Stomach (tissue), 9 donors: Measurements from ENCODE around the gene VWA5A. TPM values are rescaled to one million over a fixed set of nuclear protein-coding genes. Genes with fewer than 3 reads are reported as not detected.

Source experiments
- DNase-seq, 2 donors: peaks; one replicate each; pipeline versions ENCODE4 v3.0.0 to v3.0.0-alpha.2; 2013 to 2019
- H3K27ac ChIP-seq, 5 donors: fragments of 200-600 bp in 4 of 5; sonication (generic) in 4 of 5; one replicate each; pipeline ENCODE4 v1.5.1; 2013 to 2019; ENCODE audit warnings: mild to moderate bottlenecking in 1 of 5, moderate library complexity in 1 of 5
- H3K27me3 ChIP-seq, 3 donors: fragments of 200-600 bp; sonication (generic); one replicate each; pipeline ENCODE4 v1.5.1; 2017 to 2019; ENCODE audit warnings: mixed run types in 1 of 3
- H3K36me3 ChIP-seq, 4 donors: fragments of 200-600 bp; sonication (generic); 1 replicate in 3 of 4; 2 replicates in 1 of 4; pipeline ENCODE4 v1.5.1; 2016 to 2019
- H3K4me1 ChIP-seq, 4 donors: fragments of 200-600 bp; sonication (generic); one replicate each; pipeline ENCODE4 v1.5.1; 2016 to 2019
- H3K4me3 ChIP-seq, 4 donors: fragments of 200-600 bp; sonication (generic) in 3 of 4; one replicate each; pipeline ENCODE4 v1.5.1; 2016 to 2019; ENCODE audit warnings: mild to moderate bottlenecking in 1 of 4
- H3K9me3 ChIP-seq, 4 donors: fragments of 200-600 bp; sonication (generic); one replicate each; pipeline ENCODE4 v1.5.1; 2016 to 2019
- EP300 ChIP-seq: sonication (generic); formaldehyde crosslinking; IDR thresholded peaks from one replicate; pipeline ENCODE4 v1.6.1; 2017; ENCODE audit warnings: antibody characterized with exemption
- POLR2A ChIP-seq, 4 donors: fragments of 450-650 bp; IDR thresholded peaks; one replicate each; pipeline ENCODE4 v1.6.1; 2016; ENCODE audit warnings: antibody characterized with exemption in 4 of 4, control low read depth in 2 of 4, mild to moderate bottlenecking in 1 of 4, moderate library complexity in 1 of 4
- POLR2AphosphoS5 ChIP-seq, 3 donors: sonication (generic); formaldehyde crosslinking; IDR thresholded peaks; one replicate each; pipeline ENCODE4 v1.6.1; 2016; ENCODE audit warnings: antibody characterized with exemption in 3 of 3
- WGBS, 5 donors: extraction: QIAGEN DNeasy Blood & Tissue Kit in 3 of 5; methylation state at CpG; one replicate each; pipeline versions ENCODE4 v1.1.5 to v1.1.7; 2013 to 2018; 5-methylcytosine and 5-hydroxymethylcytosine counted together
- intact Hi-C: fragments of 100-400 bp; cut with DNase I; formaldehyde crosslinking; loops from one replicate; pipeline ENCODE4 v1.15.1; 2023; ENCODE audit warnings: low total_unique reads
- polyA plus RNA-seq, 3 donors: library from polyadenylated mRNA; stranded (reverse); fragments of 200-250 nt; gene quantifications; one replicate each; pipeline ENCODE4 v1.2.3, GENCODE V29; 2013
- total RNA-seq, 5 donors: library from RNA; depleted of rRNA; stranded (reverse); fragments of >200 nt; gene quantifications; one replicate each; pipeline versions ENCODE4 v1.1.0 to v1.2.3, GENCODE V29; 2014 to 2016
- TF ChIP-seq, protein P1 (sequence below), 7 experiments: fragments of 450-650 bp in 4 of 7; fragments of 200-600 bp in 3 of 7; sonication (generic) in 3 of 7; IDR thresholded peaks; one replicate each; pipeline ENCODE4 v1.5.1; 2016 to 2019; ENCODE audit warnings: antibody characterized with exemption in 7 of 7, control low read depth in 2 of 7, mild to moderate bottlenecking in 1 of 7
- donor health status: healthy with polysubstance abuse.
- donor health status: Bipolar disorder and iron deficiency.
- donor health status: healthy.

VWA5A gene
- total and polyA plus RNA-seq, 8 donors: 10.1 to 111 (median 29.3) TPM

DNA sequence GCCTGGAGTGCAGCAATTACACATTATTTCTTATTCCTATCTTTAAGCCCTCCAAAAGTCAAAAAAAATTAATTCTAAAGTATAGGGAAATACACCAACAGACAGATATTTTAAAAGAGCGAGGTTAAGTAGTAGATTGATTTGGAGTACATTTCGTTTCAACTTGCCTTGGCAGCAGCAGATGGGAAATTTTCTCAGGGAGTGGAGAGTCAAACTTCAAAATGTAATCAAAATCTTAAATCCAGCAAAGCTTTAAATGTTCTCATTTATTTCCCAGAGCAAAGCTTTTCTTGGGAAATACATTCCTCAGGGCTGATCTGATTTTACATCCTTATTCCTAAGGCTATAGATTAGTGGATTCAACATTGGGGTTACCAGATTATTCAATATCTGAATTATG, 21.9 kb upstream of the VWA5A start:
- Histone ChIP-seq H3K4me3 (no peak overlapping the region), H3K27me3 (peaks cover 0 to 10% (median 0%) of the 10 kb centered on the region in 3 donors), H3K36me3 (no peaks in the 10 kb centered on the region), H3K9me3 (no peaks in the 10 kb centered on the region), H3K4me1 (no peaks in the 10 kb centered on the region), H3K27ac (no peak overlapping the region)
- intact Hi-C loops: no loop called here
- DNase-seq: no peak
- TF ChIP-seq, protein P1, sequence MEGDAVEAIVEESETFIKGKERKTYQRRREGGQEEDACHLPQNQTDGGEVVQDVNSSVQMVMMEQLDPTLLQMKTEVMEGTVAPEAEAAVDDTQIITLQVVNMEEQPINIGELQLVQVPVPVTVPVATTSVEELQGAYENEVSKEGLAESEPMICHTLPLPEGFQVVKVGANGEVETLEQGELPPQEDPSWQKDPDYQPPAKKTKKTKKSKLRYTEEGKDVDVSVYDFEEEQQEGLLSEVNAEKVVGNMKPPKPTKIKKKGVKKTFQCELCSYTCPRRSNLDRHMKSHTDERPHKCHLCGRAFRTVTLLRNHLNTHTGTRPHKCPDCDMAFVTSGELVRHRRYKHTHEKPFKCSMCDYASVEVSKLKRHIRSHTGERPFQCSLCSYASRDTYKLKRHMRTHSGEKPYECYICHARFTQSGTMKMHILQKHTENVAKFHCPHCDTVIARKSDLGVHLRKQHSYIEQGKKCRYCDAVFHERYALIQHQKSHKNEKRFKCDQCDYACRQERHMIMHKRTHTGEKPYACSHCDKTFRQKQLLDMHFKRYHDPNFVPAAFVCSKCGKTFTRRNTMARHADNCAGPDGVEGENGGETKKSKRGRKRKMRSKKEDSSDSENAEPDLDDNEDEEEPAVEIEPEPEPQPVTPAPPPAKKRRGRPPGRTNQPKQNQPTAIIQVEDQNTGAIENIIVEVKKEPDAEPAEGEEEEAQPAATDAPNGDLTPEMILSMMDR (IDR thresholded peaks at IDR 0.05): no peak
- TF ChIP-seq EP300 (no peak), POLR2AphosphoS5 (IDR thresholded peaks at IDR 0.05) (no peak), POLR2A (IDR thresholded peaks at IDR 0.05) (no peak)
- 69 to 82% (median 81%) methylated on average over 2 of the region's 2 CpGs for WGBS, 5 donors

DNA sequence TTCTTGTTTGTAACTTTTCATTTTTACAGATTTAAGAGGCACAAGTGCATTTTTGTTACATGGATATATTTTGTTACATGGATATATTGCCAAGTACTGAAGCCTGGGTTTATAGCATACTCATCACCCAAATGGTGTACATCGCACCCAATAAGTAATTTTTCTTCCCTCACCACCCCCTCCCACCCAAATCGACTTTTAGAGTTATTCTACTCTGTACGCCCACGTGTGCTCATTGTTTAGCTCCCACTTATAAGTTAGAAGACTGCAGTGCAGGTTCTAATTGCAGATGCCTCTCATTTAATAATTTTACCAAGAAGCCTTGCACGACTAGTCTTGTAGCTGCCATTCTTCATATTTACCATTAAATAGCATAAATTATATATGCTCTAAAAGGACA, 20.5 kb upstream of the VWA5A start:
- H3K9me3 ChIP-seq: no peaks in the 10 kb centered on the region
- no peak for DNase-seq
- H3K4me3 ChIP-seq: no peak overlapping the region
- H3K27me3 ChIP-seq: peaks cover 0 to 10% (median 0%) of the 10 kb centered on the region in 3 donors
- 61 to 74% (median 72%) methylated on average over 5 of the region's 5 CpGs for WGBS, 5 donors
- no peak for TF ChIP-seq EP300
- no peak for TF ChIP-seq POLR2AphosphoS5 (IDR thresholded peaks at IDR 0.05)
- TF ChIP-seq, protein P1 (IDR thresholded peaks at IDR 0.05): no peak
- no peaks in the 10 kb centered on the region for H3K4me1 ChIP-seq
- no peak overlapping the region for H3K27ac ChIP-seq
- intact Hi-C loops: no loop called here
- no peaks in the 10 kb centered on the region for H3K36me3 ChIP-seq

DNA sequence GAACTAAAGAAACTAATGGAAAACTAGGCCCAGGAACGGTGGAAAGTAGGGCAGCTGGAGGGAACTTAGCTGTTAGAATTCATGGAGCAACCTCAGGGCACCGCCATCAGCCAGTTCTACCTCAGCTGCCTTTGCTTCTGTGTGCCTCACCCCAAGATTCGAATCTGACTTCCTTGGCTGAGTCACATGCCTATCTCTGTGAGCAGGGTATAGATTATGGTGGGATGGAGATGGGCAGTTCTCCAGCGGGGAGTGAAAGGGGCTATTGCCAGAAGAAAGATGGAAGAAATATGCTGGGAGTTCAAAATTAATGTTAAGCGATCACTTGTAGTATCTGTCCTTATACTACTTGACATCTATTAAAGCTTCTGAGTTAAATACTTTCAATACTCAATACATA, 18.9 kb upstream of the VWA5A start:
- Histone ChIP-seq H3K4me3 (no peak overlapping the region), H3K36me3 (no peaks in the 10 kb centered on the region), H3K9me3 (no peaks in the 10 kb centered on the region), H3K27ac (no peak overlapping the region), H3K27me3 (peaks cover 0 to 10% (median 0%) of the 10 kb centered on the region in 3 donors), H3K4me1 (no peaks in the 10 kb centered on the region)
- WGBS, 5 donors: 70 to 84% (median 79%) methylated on average over 5 of the region's 5 CpGs
- intact Hi-C loops: no loop called here
- no peak for DNase-seq
- TF ChIP-seq EP300 (no peak), POLR2A (IDR thresholded peaks at IDR 0.05) (no peak), POLR2AphosphoS5 (IDR thresholded peaks at IDR 0.05) (no peak)
- TF ChIP-seq, protein P1 (IDR thresholded peaks at IDR 0.05): no peak

DNA sequence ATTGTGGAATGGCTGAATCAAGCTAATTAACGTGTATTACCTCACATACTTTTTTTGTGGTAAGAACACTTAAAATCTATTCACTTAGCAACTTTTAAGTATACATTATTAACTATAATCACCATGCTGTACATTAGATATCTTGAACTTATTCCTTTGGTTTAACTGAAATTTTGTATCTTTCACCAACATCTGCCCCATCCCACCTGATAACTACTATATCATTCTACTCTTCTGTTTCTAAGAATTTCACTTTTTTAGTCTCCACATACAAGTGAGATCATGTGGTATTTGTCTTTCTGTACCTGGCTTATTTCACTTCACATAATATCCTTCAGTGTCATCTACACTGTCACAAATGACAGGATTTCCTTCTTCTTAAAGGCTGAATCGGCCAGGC, 17.1 kb upstream of the VWA5A start:
- Histone ChIP-seq H3K27ac (no peak overlapping the region), H3K9me3 (no peaks in the 10 kb centered on the region), H3K27me3 (peaks cover 0 to 10% (median 0%) of the 10 kb centered on the region in 3 donors), H3K36me3 (no peaks in the 10 kb centered on the region), H3K4me1 (no peaks in the 10 kb centered on the region), H3K4me3 (no peak overlapping the region)
- 75 to 87% (median 81%) methylated on average over 2 of the region's 2 CpGs for WGBS, 5 donors
- no peak for DNase-seq
- intact Hi-C loops: no loop called here
- TF ChIP-seq POLR2A (IDR thresholded peaks at IDR 0.05): no peak
- TF ChIP-seq POLR2AphosphoS5 (IDR thresholded peaks at IDR 0.05): no peak
- TF ChIP-seq, protein P1 (IDR thresholded peaks at IDR 0.05): no peak
- no peak for TF ChIP-seq EP300
